Progenitor cell of endocrine pancreas (in vitro differentiated cells): ENCODE measurements around the gene VCP. TPM values are rescaled to one million over a fixed set of nuclear protein-coding genes. Genes with fewer than 3 reads are reported as not detected.
A peak's percentile ranks its signal among the peaks of the same experiment; 100 is the strongest.

Experiments used
- DNase-seq: peaks from one replicate; pipeline ENCODE4 v3.0.0; 2021; ENCODE audit warnings: low spot score; ENCODE audit not compliant: unreplicated experiment
- H3K27ac Mint-ChIP-seq: 2 replicates; pipeline ENCODE4 v1.8.0; 2021; ENCODE audit warnings: mild to moderate bottlenecking, moderate library complexity, mixed read lengths
- H3K27me3 Mint-ChIP-seq: 2 replicates; pipeline ENCODE4 v1.8.0; 2021; ENCODE audit warnings: mixed read lengths
- H3K36me3 Mint-ChIP-seq: 2 replicates; pipeline ENCODE4 v1.8.0; 2022; ENCODE audit warnings: mixed read lengths; ENCODE audit not compliant: insufficient read depth
- H3K4me1 Mint-ChIP-seq: 2 replicates; pipeline ENCODE4 v1.8.0; 2021; ENCODE audit warnings: low read depth, mixed read lengths
- H3K4me3 Mint-ChIP-seq: 2 replicates; pipeline ENCODE4 v1.8.0; 2021; ENCODE audit warnings: low read depth, mild to moderate bottlenecking, moderate library complexity, mixed read lengths
- H3K9me3 Mint-ChIP-seq: 2 replicates; pipeline ENCODE4 v1.8.0; 2021; ENCODE audit warnings: low read depth, mixed read lengths
- total RNA-seq: library from RNA; stranded (reverse); gene quantifications from 2 replicates; pipeline ENCODE4 v1.2.1, GENCODE V29; 2021
- TF ChIP-seq, protein P1 (sequence below): fragments of 200-600 bp; sonication (generic); IDR thresholded peaks from one replicate; pipeline ENCODE4 v1.5.0; 2021; ENCODE audit warnings: antibody characterized with exemption, mild to moderate bottlenecking; ENCODE audit not compliant: unreplicated experiment

Gene VCP
- total RNA-seq, 1 donor from 2014 or later = 326 TPM

DNA sequence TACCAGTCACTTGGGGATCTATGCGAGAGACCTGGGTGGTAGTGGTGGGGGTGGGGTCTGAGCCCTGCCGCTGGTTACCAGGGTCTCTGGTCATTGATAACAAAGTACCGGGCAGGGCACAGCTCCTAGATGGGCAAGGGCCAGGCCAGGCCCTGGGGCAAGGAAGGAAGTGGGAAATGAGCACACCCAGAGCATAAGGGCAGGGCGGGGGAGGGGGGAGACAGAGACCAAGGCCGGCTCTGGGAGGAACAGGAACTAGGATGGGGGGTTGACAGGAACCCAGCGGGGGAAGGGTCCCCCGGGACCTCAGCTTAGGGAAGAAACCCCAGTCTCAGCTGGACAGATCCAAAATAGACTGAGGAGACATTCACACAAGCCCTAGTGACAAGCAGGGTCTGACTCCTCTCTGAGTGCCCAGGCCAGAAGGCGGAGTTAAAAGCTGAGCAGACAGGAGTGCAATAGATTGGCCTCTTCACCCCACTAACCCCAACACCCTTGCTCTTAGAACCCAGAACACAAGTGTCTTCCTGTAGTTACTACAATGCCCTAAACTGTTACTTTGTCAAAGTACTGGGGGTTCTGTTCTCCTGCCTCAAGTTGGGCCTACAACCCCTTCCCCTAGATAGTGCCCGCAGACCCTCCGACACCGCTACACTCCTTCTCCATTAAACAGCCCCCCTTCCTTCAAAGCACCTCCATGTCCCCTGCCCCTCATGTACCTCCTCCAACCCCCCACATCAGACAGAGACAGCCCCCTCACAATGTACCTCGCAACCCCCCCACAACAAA lies 42.6 kb upstream of the VCP start:
- no peaks in the 10 kb centered on the region for H3K27me3 Mint-ChIP-seq
- no peak for DNase-seq
- H3K36me3 Mint-ChIP-seq = no peaks in the 10 kb centered on the region
- H3K9me3 Mint-ChIP-seq = no peaks in the 10 kb centered on the region
- TF ChIP-seq, protein P1, sequence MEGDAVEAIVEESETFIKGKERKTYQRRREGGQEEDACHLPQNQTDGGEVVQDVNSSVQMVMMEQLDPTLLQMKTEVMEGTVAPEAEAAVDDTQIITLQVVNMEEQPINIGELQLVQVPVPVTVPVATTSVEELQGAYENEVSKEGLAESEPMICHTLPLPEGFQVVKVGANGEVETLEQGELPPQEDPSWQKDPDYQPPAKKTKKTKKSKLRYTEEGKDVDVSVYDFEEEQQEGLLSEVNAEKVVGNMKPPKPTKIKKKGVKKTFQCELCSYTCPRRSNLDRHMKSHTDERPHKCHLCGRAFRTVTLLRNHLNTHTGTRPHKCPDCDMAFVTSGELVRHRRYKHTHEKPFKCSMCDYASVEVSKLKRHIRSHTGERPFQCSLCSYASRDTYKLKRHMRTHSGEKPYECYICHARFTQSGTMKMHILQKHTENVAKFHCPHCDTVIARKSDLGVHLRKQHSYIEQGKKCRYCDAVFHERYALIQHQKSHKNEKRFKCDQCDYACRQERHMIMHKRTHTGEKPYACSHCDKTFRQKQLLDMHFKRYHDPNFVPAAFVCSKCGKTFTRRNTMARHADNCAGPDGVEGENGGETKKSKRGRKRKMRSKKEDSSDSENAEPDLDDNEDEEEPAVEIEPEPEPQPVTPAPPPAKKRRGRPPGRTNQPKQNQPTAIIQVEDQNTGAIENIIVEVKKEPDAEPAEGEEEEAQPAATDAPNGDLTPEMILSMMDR = no peak
- peak overlapping the region; percentile 89 for H3K4me3 Mint-ChIP-seq
- peak overlapping the region; percentile 96 for H3K27ac Mint-ChIP-seq
- H3K4me1 Mint-ChIP-seq = peaks cover 44% of the 10 kb centered on the region

GRCh38 chr9:35114113-35114839 lies 41.9 kb upstream of the VCP start:
- TF ChIP-seq, protein P1 = no peak
- Mint-ChIP-seq H3K27ac (peak overlapping the region; percentile 85), H3K9me3 (no peaks in the 10 kb centered on the region), H3K4me3 (peak overlapping the region; percentile 89), H3K27me3 (no peaks in the 10 kb centered on the region), H3K4me1 (peaks cover 47% of the 10 kb centered on the region), H3K36me3 (no peaks in the 10 kb centered on the region)
- no peak for DNase-seq

DNA sequence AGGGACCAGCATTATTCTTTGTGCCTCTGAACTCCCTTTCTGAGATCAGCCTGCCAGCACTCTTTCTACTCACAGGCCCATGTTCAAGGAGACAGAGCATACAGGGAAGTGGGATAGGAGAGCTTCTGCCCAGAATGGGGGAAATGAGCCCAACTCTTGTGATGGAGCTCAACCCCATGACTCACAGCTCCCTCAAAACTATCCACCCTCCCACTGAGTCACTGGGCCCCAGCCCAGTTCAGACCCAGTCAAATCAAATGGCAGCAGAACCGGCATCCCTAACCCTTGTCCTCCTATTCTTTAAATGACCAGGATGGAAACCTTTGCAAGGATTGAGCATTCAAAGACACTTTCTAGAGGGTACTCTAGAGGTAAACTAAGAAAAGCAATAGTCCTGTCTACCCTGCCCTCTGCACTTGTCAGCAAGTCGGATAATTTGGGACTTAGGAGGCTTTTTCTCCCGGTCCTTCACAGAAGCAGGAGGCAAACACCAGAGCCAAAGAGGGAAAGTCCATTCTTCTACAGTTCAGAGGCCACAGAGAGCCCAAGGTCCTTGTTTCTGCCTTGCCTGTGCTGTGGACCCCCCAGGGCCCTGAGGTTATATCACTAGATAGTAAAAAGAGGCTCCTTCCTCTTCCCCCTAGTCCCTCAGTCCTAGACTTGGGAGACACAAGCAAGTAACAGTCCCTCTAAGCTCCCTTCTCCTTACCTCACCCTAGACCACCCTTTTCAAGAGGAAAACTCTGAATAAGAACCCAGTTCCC lies 40.0 kb upstream of the VCP start:
- peaks cover 47% of the 10 kb centered on the region for H3K4me1 Mint-ChIP-seq
- DNase-seq = no peak
- H3K27me3 Mint-ChIP-seq = no peaks in the 10 kb centered on the region
- H3K36me3 Mint-ChIP-seq = no peaks in the 10 kb centered on the region
- TF ChIP-seq, protein P1 = no peak
- H3K27ac Mint-ChIP-seq = peak overlapping the region; percentile 86
- peak overlapping the region; percentile 81 for H3K4me3 Mint-ChIP-seq
- H3K9me3 Mint-ChIP-seq = no peaks in the 10 kb centered on the region

DNA sequence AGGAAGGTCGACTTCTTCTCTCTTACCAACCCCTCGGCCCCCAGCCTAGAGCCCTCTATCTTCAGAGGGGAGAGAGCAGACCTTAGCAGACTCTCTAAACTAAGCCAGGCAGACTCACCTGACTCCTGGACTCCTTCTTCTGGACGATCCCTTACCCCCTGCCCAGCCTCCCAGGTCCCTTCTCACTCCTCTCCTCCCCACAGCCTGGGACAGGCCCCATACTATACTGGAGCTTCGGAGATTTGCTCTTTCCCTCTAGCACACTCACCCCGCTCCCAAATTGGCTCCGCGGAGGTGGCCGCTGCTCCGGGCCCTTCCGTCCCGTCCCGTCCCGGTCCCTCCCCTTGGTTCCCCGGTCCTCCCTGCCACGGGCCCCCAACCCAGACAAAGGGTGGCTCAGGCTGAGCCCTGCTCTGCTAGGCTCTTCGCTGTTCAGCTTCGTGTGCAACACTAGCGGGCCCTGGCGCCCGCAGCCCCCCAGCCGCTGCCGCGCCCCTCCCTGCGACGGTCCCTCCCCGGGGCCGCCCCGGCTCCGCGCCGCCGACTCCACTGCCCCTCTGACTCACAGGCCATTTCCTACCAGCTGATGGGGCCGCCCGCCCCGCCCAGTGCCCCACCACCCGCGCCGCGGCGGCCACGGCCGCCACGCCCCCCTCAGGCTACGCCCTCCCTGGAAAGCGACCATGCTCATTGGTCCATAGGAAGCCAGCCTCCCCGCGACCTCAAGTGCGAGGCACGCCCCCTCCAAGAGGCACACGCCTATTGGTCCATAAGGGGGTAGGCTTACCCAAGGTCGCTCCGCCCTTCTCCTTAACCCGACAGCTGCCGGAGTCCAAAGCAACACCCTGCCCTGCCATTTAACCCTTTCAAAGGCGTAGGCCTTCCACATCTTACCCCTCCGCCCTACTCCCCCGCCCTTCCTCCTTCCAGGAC lies 38.8 kb upstream of the VCP start:
- Mint-ChIP-seq H3K36me3 (no peaks in the 10 kb centered on the region), H3K27me3 (no peaks in the 10 kb centered on the region), H3K9me3 (no peaks in the 10 kb centered on the region), H3K27ac (peak overlapping the region; percentile 88), H3K4me3 (peak overlapping the region; percentile 81), H3K4me1 (peaks cover 39% of the 10 kb centered on the region)
- TF ChIP-seq, protein P1 = no peak
- DNase-seq = peak; percentile 92
